Measurements from ENCODE around the gene BIN1.
"Not testable (repeated sequence)": the region's sequence is repeated elsewhere in the genome, so short reads cannot be mapped to it uniquely, and the experiment has no call there.

Gene BIN1

DNA sequence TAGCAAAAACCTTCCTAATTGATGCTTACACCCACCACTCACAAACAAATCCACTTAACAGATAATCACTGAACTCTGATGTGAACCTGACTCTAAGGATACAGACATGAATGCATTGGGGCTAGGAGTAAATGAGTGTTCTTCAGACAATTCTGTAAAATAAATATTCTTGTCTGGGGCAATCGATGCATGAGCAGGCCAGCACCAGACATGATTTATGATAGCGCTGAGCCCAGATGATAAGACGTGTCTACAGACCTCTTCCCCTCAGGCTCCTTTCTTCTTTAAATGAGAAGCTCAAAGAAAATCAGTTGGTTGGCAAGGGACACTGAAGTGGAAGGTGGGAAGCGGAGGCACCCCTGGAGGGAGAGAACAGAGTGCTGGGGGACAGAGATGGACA is 27.3 kb upstream of the BIN1 start:
- DNase-seq = no peak

DNA sequence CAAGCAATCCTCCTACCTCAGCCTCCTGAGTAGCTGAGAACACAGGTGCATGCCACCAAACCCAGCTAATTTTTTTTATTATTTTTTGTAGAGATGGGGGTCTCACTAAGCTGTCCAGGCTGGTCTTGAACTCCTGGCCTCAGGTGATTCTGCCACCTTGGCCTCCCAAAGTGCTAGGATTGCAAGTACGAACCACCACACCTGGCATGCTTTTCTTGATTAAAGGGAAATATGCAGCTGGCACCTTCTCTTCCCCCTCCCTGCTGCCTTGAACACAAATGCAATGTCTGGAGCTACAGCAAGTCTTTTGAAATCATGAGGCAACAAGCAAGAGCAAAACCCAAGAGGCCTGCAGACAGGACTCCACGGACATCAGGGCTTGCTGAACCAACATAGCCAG is 26.8 kb upstream of the BIN1 start:
- DNase-seq = no peak

- DNase-seq = no peak
Observed at GRCh38 chr2:127130421-127130820, 23.5 kb upstream of the BIN1 start.

- DNase-seq = no peak
Observed at GRCh38 chr2:127129937-127130336, 23.0 kb upstream of the BIN1 start.

- DNase-seq = no peak
Observed at GRCh38 chr2:127128445-127128904, 21.5 kb upstream of the BIN1 start.

GRCh38 chr2:127125821-127126220 is 18.9 kb upstream of the BIN1 start:
- DNase-seq = no peak

DNA sequence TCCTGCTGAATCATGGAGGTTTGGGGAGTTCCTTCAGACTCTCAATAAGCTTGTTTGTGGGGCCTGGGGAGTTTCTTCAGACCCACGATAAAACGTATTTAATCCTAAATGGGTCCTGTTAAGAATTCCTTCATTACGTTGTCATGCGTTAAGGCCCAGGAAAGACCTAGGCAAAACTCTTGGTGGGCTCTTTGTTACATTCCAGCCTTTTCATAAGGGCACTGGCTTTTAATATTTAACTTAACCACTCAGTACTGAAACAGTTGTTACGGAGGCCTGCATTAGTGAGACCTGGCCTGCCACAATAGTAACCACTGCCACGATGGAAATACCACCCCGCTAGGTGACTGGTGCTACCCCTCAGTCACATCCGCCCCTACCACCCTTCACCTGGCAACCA is 17.5 kb upstream of the BIN1 start:
- no peak for DNase-seq

DNA sequence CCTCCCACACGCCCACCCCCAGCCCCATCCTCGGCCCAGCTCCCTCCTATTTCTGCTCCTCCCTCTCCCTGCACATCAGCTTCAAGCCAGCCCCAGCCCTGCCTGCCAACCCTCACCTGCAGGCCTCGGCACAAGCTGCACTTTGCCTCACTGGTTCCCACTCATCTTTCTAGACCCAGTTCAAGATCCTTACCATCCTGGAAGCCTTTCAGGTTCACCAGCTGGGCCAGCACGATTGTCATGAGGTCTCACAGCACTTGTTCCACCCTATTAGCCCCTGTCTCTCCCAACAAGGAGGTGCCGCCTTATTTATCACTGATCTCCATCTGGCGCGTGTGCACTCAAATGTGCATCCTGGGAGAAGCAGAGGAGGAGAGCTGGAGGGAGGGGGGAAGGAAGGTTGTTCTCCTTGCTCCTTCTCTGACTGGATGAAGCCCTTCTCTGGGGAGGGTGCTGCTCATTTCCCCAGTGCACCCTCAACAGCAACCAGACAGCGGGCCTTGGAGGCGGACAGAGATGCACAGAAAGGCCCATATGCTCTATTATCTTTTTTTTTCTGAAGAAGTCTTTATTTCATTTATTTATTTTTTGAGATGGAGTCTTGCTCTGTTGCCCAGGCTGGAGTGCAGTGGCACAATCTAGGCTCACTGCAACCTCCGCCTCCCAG is 15.5 kb upstream of the BIN1 start:
- DNase-seq = no peak

DNA sequence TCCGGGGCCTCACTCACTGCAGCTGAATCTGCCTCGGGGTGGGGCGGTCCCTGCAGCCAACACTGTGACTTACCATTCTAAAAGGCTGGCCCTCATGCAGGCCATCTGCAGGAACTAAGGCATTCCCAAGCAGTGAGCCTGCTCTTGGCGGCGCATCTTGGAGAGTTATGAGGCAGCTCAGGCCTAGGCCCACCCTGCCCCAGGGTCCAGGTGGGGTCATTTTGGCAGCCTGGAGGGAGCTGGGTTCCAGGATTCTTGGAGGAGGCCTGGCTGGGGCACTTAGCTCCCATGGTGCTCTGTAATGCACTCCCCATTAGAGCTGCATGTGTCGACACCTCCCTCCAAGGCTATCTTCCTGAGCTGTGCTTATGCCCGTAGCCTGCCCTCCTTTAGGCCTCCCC is 14.8 kb upstream of the BIN1 start:
- no peak for DNase-seq

DNA sequence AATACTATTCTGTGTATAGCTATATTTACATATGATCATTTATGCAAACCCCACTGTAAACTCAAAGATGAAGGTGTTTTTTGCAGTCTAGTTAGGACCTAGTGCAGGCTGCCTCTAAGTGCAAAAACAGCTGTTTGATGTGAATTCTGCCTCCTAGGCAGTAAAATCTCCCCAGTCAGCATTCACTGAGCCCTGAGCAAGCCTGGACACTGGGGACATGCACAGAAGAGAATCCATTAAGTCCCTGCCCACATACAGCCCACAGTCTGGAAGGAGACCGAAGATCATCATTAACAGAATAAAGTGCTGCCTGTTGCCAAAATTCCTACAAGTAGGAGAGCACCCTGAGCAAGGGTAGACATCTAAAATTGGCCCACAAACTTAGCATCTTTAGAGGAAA is 14.4 kb upstream of the BIN1 start:
- DNase-seq = no peak

DNA sequence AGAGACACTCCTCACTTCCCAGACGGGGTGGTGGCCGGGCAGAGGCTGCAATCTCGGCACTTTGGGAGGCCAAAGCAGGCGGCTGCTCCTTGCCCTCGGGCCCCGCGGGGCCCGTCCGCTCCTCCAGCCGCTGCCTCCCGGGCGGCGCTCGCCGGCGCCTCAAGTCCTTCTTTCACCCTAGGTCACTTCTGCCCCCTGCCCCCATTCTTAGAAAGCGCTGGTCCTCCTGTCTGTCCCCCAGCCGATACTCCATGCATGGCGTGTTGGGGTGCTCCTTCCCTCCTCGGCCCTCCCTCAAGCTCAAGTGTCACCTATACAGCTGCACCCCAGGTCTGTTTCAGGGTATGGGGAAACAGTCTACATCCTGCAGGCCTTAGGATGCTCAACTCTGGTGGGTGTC is 13.5 kb upstream of the BIN1 start:
- not testable (repeated sequence) for DNase-seq

DNA sequence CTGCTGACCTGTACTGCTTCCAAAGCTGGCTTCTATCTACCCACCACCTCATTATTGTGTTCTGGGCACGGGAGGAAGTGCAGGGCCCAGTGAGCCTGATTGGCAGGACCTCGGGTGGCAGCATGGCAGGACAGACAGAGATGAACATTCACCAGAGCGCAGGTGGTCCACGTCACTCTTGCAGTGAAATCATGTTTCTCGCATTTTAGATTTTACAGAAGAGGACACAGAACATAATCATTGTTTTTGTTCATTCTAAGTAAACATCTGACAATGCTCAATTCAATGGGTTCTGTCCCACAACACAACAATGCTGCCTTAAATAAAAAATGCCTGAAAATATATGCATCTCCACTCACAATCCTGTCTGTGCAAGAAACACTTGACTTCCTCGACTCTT is 11.5 kb upstream of the BIN1 start:
- DNase-seq = no peak

GRCh38 chr2:127118038-127118437 is 11.1 kb upstream of the BIN1 start:
- DNase-seq = no peak

- no peak for DNase-seq
Observed at GRCh38 chr2:127117603-127118002, 10.6 kb upstream of the BIN1 start.

DNA sequence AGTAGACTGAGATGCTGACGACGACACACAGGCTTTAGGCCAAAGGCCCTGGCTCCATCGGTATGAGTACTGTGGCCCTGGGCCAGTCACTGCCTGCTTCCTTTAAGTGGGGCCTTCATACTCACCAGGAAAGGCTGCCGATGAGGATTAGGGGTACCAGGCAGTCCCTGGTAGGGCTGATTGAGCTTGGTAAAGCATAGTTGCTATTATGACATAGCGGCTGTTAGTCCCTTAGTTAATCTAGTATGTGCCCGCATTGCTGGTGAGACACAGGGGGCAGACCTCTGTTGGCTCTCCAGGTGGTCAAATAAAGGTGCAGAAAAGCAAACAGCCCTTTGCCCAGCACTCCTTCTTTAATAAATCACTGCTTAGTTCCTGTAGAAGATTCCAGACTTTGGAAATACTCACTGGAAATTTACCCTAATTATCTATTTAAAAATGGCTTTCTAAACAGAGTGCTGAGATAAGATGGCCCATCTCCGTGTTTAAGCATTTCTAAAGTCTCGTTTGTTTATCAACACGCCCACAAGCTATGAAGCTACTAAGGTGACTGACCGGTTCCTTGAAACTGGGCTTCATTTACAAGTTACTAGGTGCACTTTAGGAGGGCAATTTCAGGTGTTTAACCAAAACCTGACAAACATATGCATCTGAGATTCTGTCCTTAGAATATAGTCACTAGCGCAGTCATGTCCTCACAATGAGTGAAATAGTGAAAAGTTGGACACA is 8.7 kb upstream of the BIN1 start:
- no peak for DNase-seq

DNA sequence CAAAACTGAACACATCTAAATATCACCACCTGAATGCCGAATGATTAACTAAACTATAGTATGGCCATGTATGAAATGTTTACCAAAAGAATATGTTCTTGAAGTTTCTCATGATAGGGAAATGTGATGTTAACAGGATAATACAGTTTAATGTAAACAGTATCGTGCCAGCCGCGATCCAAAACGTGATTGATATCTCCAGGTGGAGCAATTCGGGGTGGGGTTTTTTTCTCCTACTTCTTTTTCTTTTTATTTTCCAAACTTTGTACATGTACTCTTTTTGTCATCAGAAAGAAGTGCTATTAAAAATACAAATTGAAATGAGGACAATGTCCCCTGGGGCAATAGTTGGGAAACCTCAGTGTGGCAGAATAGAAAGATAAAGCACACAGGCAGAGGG is 4.0 kb upstream of the BIN1 start:
- DNase-seq = no peak

GRCh38 chr2:127108090-127108523 is 1.2 kb upstream of the BIN1 start:
- DNase-seq = no peak

GRCh38 chr2:127107622-127107999 is 657 bp upstream of the BIN1 start:
- no peak for DNase-seq

DNA sequence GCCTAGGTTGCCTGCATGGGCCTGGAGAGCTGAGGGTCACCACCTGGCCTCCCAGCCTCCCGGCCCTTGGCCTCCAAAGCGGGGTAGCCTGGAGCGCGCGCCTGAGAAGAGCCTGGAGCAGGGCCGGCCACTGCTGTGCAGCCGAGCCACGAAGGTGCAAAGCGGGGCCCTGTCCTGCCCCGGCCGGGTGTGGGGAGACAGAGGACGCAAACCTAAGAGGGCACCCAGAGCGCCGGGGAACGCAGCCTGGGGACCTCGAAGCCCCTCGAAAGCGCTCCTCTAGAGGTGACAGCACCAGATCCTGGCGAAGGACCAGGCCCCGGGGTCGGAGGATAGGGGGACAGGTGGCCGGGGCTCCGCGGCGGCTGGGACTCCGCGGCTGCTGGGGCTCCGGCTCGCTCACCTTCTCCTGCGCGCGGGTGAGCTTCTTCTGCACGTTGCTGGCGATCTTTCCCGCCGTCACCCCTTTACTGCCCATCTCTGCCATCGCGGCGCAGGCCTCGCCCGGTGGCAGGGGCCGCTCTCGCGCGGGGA is 430 bp downstream of the BIN1 start:
- DNase-seq = no peak

- DNase-seq = no peak
Observed at GRCh38 chr2:127105656-127106456, 1.1 kb downstream of the BIN1 start.

- no peak for DNase-seq
Observed at GRCh38 chr2:127104881-127105655, 1.9 kb downstream of the BIN1 start.

DNA sequence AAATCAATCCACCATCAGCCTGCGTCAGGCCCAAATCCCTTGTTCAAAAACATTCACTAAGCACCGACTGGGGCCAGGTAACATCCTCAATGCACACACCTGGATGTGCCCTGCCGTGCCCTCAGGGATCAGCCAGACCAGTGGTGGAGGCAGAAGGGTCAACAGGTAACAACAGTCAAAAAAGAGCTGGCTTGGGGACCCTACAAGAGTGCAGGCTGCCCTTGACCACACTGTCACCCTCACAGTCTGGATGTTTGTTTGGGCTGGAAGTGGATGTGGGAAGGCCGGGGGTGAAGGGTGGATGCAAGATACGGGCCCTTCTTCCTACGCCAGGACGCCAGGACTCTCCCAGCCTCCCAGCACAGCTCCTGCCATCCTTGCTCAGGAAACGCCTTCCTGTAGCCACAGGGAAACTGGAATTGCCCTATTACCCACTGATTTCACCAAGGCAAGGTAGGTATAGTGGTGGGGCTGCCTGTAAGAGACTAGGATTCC is 2.7 kb downstream of the BIN1 start:
- no peak for DNase-seq
